GM21786 (cell line): ENCODE measurements around the gene SIGLEC15.
"Not testable (repeated sequence)": the region's sequence is repeated elsewhere in the genome, so short reads cannot be mapped to it uniquely, and the experiment has no call there.

Experiments
- ATAC-seq: cut with Tn5 transposase; IDR thresholded peaks from one replicate; pipeline ENCODE4 v1.9.1; 2021; ENCODE audit not compliant: unreplicated experiment

Gene SIGLEC15

GRCh38 chr18:45841765-45842442, 16.4 kb downstream of the SIGLEC15 start:
- no peak for ATAC-seq

- no peak for ATAC-seq
These were observed 17.5 kb downstream of the SIGLEC15 start for GRCh38 chr18:45843019-45843418.

- ATAC-seq = no peak
These were observed 19.5 kb downstream of the SIGLEC15 start for GRCh38 chr18:45844938-45845337.

DNA sequence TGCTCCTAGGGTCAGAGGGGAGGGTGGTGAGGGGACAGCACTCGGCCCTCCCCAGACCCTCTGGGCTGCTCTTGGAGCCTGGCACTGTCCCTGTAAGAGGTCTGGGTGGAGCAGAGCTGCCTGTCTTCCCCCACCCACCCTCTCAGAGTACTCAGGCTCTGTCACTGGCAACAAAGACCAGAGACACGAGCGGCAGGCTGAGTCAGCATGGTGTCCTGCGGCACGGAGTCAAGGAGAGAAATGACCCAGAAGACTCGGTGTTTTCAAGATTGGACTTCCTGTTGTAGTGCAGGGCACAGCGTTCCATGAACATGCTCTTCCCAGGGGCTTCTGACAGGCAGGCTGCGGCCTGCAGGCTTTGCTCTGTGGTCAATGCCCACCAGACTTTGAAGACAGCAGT, 19.9 kb downstream of the SIGLEC15 start:
- ATAC-seq = no peak

DNA sequence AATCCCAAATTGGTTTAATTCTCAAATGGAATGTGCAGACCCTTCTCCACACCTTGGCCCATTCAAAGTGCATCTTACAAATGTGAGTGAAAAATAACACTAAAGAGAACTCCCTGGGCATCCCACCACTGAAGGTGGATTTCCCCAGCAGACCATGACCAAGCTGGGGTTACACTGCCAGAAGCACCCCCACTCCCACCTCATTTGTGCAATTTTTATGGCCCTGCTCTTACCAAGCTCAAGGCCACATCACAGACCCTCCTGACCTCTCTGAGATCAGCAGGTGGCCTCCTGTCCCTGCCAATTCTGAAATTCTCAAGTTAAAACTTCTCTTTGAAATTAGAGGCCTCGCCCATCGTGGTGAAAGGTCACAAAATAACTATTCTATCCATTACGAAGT, 21.6 kb downstream of the SIGLEC15 start:
- no peak for ATAC-seq

GRCh38 chr18:45848643-45849042, 23.2 kb downstream of the SIGLEC15 start:
- ATAC-seq = not testable (repeated sequence)

DNA sequence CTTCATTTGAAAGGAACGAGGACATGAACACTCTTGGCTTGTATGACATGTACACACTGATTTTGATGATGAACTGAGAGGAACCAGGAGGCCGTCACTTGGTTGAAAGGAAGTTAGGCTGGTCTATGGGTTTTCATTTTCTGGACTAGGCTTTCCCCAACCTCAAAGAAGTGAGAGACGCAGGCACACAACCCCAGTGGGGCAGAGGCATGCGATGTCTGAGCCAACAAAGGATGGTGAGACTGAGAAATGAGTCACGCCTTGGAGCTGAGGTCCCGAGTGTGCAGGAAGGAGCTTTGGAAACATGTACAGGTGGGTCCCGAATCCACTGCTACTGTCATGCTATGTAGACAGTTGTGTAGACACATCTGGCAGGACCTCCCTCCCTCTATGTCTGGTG, 24.1 kb downstream of the SIGLEC15 start:
- ATAC-seq = no peak

- no peak for ATAC-seq
These were observed 24.5 kb downstream of the SIGLEC15 start for GRCh38 chr18:45850021-45850420.

DNA sequence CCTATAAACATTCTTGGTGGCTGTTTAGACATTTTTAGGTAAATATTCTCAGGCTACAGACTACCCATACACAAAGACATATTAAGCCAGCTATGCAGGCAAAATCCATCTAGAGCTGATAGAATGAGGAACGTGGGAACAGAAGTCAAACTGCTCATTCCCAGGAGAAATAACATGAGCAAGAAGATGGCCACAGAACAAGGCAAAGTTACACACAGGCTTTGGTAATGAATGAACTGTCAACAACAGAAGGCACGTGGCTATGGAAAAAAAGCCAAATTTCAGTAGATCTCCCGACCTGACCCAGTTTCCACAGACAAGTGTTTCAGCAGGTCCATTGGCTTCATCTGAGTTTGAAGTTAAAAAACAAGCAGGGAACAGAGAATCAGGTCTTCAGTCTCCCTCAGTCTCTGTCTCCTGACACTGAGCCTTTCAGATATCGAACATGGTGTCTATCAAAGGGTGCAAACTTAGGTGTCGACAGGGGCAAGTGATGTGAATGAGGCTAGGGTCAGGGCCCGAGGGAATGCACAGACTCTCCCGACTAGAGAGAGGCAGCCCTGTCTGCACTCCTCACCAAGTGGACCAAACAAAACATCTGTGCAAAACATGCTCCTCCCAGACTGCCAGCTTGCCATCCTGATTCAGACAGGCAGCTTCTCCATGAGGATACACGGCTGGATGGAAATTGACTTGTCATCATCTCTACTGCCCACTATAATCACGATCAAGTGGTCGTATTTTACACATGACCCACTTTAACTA, 25.9 kb downstream of the SIGLEC15 start:
- no peak for ATAC-seq

GRCh38 chr18:45852631-45853030, 27.2 kb downstream of the SIGLEC15 start:
- no peak for ATAC-seq

GRCh38 chr18:45854036-45854586, 28.6 kb downstream of the SIGLEC15 start:
- no peak for ATAC-seq

- ATAC-seq = no peak
These were observed 31.1 kb downstream of the SIGLEC15 start for GRCh38 chr18:45856531-45856930.

GRCh38 chr18:45859334-45859733, 33.9 kb downstream of the SIGLEC15 start:
- ATAC-seq = no peak

GRCh38 chr18:45860492-45860891, 35.0 kb downstream of the SIGLEC15 start:
- ATAC-seq = no peak

DNA sequence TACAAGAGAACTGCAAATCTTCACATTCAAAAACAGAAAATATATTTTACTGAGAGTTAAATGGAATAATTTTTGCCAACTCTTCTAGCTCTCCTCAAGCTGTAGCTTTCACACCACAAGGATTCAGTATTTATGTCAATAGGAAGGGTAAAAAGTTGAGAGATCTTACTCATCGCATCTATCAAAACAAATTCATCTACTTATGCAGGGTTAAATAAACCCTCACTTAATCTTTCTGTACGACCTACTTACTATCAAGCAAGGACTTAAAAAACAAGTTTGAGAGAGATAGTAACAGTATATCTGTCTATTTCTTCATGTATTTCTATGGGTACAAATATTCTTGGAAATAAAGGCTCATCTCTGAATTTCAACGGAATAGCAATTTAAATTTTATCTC, 35.5 kb downstream of the SIGLEC15 start:
- no peak for ATAC-seq

DNA sequence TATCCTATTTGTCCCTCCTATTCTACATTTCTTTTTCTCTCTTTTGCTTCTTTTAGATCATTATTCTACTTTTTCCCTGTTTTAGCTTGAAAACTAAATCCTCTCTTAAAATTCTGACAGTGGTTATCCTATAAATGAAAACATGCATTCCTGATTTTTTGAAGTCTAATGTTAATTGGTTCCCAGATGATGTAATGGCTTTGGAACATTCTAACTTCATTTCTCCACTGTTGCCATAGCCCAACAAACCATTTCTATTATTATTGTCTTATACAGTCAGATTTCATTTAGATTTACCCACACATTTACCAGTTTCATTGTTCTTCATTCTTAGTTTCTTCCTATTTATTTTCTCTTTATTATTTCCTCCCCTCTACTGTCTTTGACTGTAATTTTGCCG, 36.5 kb downstream of the SIGLEC15 start:
- no peak for ATAC-seq

DNA sequence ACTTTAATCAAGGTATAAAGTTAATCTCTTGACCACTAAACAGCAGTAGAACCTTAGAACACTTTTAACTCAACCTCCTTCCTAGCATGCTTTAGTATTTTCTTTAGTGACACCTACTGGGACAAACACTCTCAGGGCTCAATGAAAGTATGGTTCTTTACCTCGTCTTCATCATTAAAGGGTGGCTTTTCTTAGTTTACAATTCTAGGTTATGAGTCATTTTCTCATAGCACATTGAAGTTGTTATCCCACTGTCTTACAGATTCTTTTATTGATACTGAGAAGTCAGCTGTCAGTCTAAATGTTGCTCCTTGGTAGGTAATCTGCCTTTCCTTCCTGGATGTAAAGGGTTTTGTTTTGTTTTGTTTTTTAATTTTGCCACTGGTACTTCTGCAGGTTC, 38.0 kb downstream of the SIGLEC15 start:
- no peak for ATAC-seq

- ATAC-seq = no peak
These were observed 38.6 kb downstream of the SIGLEC15 start for GRCh38 chr18:45864081-45864480.

DNA sequence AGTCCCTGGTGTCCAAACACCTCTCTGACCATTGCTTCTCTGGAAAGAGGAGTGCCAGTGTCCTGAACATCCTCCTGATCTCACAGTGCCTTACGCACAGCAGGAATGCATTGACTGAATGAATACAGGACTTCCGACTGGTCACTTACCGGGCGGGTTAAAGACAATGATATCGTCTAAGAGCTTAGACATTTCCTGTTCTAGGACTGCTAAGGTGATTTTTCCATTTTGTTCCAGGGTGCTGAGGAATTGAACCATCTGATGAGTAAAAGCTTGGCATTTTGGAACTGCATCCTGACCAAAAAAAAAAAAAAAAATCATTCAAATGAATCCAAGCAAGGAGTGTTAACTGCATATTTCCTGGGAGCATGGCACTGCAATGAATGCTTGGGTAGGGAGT, 40.0 kb downstream of the SIGLEC15 start:
- no peak for ATAC-seq

GRCh38 chr18:45870419-45870818, 44.9 kb downstream of the SIGLEC15 start:
- no peak for ATAC-seq

DNA sequence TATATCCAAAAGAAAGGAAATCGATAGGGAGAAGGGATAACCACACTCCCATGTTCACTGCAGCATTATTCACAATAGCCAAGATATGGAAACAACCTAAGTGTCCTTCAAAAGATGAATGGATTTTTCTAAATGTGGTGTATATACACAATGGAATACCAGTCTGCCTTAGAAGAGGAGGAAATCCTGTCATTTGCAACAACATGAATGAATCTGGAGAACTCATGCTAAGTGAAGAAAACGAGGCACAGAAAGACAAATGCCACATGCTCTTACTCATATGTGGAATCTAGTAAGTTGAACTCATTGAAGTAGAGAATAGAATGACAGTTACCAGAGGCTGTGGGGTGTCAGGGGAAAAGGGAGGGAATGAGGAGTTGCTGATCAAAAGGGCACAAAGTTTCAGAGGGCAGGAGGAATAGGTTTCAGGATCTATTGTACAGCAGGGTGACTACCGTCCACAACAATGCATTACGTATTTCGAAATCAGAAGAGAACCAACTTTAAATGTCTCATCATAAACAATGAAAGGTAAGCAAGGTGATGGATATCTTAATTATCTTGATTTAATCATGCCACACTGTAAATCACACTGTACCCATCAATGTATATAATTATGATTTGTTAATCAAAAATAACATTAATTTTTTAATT, 46.1 kb downstream of the SIGLEC15 start:
- ATAC-seq = no peak
